Small intestine (tissue), 7 donors: Measurements from ENCODE around the gene PREPL. TPM values are rescaled to one million over a fixed set of nuclear protein-coding genes. Genes with fewer than 3 reads are reported as not detected.
A peak's percentile ranks its signal among the peaks of the same experiment; 100 is the strongest.

ENCODE experiments used
- DNase-seq, 2 donors: peaks; one replicate each; pipeline versions ENCODE4 v3.0.0 to v3.0.0-alpha.2; 2013
- FAIRE-seq: peaks from 2 replicates; lab custom pipeline; 2012; peaks lifted over from hg19 to GRCh38; lab: Jason Lieb, UNC
- H3K27ac ChIP-seq, 3 donors: one replicate each; pipeline ENCODE4 v1.5.1; 2013; ENCODE audit warnings: low read length in 2 of 3, mild to moderate bottlenecking in 2 of 3, control low read depth in 1 of 3, inconsistent platforms in 1 of 3, low read depth in 1 of 3, moderate library complexity in 1 of 3
- H3K27me3 ChIP-seq, 3 donors: one replicate each; pipeline ENCODE4 v1.6.1; 2013; ENCODE audit warnings: low read length in 3 of 3, inconsistent platforms in 1 of 3; ENCODE audit not compliant: control insufficient read depth in 3 of 3, insufficient read depth in 3 of 3
- H3K36me3 ChIP-seq, 3 donors: one replicate each; pipeline ENCODE4 v1.6.1; 2013; ENCODE audit warnings: low read length in 3 of 3, inconsistent platforms in 1 of 3, low read depth in 1 of 3, mild to moderate bottlenecking in 1 of 3, moderate library complexity in 1 of 3; ENCODE audit not compliant: control insufficient read depth in 3 of 3, insufficient read depth in 2 of 3
- H3K4me1 ChIP-seq, 3 donors: one replicate each; pipeline ENCODE4 v1.6.1; 2013; ENCODE audit warnings: low read length in 2 of 3, inconsistent platforms in 1 of 3, low read depth in 1 of 3, mild to moderate bottlenecking in 1 of 3, moderate library complexity in 1 of 3; ENCODE audit not compliant: control insufficient read depth in 3 of 3, insufficient read depth in 2 of 3
- H3K4me3 ChIP-seq, 3 donors: one replicate each; pipeline ENCODE4 v1.5.1; 2013; ENCODE audit warnings: low read length in 3 of 3, control low read depth in 1 of 3, inconsistent platforms in 1 of 3, low read depth in 1 of 3, mild to moderate bottlenecking in 1 of 3, moderate library complexity in 1 of 3
- H3K9me3 ChIP-seq, 2 donors: one replicate each; pipeline ENCODE4 v1.6.1; 2013; ENCODE audit warnings: low read depth in 1 of 2, low read length in 1 of 2; ENCODE audit not compliant: control insufficient read depth in 2 of 2, insufficient read depth in 1 of 2
- WGBS, 3 donors: extraction: QIAGEN DNeasy Blood & Tissue Kit; methylation state at CpG; one replicate each; pipeline ENCODE4 v1.1.7; 2013; 5-methylcytosine and 5-hydroxymethylcytosine counted together
- polyA plus RNA-seq, 4 donors: library from polyadenylated mRNA; stranded (reverse) in 3 of 4; unstranded in 1 of 4; fragments of 200-250 nt in 3 of 4; fragments of 120-200 nt in 1 of 4; gene quantifications; one replicate each; pipeline versions ENCODE4 v1.2.1 to v1.2.3, GENCODE V29; 2013
- donor health status: healthy with polysubstance abuse.
- donor health status: control.
- donor health status: control.
- donor health status: Bipolar disorder and iron deficiency.
- donor health status: healthy.

The PREPL gene
- polyA plus RNA-seq, 4 donors, result 4.3 to 46.9 (median 11.3) TPM

- DNase-seq (peak in 1 of 2 donors; percentile 36), FAIRE-seq (no peak)
- Histone ChIP-seq H3K27me3 (no peaks in the 10 kb centered on the region), H3K36me3 (peaks cover 2 to 49% (median 12%) of the 10 kb centered on the region in 3 donors), H3K4me1 (peaks cover 0 to 24% (median 2%) of the 10 kb centered on the region in 3 donors), H3K27ac (no peak overlapping the region), H3K4me3 (no peak overlapping the region), H3K9me3 (no peaks in the 10 kb centered on the region)
- WGBS, 3 donors, result 65 to 71% (median 65%) methylated on average over 6 of the region's 6 CpGs
Observed at GRCh38 chr2:44286884-44287638, 74.2 kb downstream of the PREPL start.

GRCh38 chr2:44286119-44286883 is 75.0 kb downstream of the PREPL start:
- 95 to 96% (median 95%) methylated on average over 22 to 26 of the region's 26 CpGs for WGBS, 3 donors
- no peak for FAIRE-seq

DNA sequence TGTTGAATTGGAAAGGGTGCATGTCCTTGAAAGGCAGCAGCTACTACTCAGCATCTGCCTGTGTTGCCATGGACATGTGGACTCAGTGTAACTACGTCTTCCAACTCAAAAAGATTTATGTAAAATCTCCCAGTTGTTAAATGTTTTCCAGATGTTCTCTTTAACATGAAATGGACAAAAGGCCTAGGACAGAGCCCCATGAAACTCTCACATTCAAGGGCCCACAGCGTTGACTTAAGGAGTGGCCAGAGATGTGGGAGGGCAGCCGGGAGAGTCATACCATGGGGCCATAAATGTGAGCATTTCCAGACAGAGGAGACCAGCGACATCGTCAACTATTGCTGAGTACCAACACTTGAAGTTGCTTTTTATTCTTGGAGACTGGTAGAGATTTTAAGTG is 76.1 kb downstream of the PREPL start:
- Histone ChIP-seq H3K27me3 (no peaks in the 10 kb centered on the region), H3K9me3 (no peaks in the 10 kb centered on the region), H3K4me3 (no peak overlapping the region), H3K4me1 (peaks cover 0 to 8% (median 0%) of the 10 kb centered on the region in 3 donors), H3K36me3 (peaks cover 2 to 49% (median 14%) of the 10 kb centered on the region in 3 donors), H3K27ac (peak overlapping the region in 1 of 3 donors; percentile 31)
- DNase-seq (peak; percentile 13 to 29), FAIRE-seq (no peak)
- 67 to 73% (median 71%) methylated on average over 5 of the region's 5 CpGs for WGBS, 3 donors

More at GRCh38 chr2:44286119-44286883, 75.0 kb downstream of the PREPL start:
- no peaks in the 10 kb centered on the region for H3K27me3 ChIP-seq
- H3K9me3 ChIP-seq, result no peaks in the 10 kb centered on the region
- H3K27ac ChIP-seq, result no peak overlapping the region
- H3K4me1 ChIP-seq, result peaks cover 0 to 18% (median 0%) of the 10 kb centered on the region in 3 donors
- H3K36me3 ChIP-seq, result peaks cover 2 to 48% (median 14%) of the 10 kb centered on the region in 3 donors
- no peak for DNase-seq
- no peak overlapping the region for H3K4me3 ChIP-seq

DNA sequence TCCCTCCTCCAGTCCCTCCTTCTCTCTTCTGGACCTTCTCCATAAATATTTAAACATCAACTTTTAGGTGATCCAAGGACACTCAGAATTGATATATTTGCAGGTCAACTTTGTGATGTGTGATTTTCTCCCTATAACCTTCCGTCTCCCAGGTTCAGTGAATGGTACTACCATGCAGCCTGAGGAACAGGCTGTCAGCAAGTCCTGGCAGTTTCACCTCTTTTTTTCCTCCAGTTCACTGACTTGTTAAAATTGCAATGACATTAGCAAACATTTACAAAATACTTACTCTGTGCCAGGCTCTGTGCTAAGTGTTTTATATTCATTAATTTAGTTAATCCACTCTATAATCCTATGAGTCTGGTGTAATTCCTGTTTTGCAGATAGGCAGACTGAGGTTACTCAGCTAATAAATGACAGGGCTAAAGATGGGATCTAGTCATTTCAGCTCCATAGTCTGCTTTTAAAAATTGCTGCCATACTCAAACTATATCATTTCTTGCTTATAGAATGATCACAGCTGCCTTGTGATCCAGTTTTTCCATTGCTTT is 78.1 kb downstream of the PREPL start:
- H3K4me3 ChIP-seq, result no peak overlapping the region
- H3K36me3 ChIP-seq, result peaks cover 2 to 48% (median 16%) of the 10 kb centered on the region in 3 donors
- no peaks in the 10 kb centered on the region for H3K9me3 ChIP-seq
- H3K4me1 ChIP-seq, result peaks cover 0 to 8% (median 0%) of the 10 kb centered on the region in 3 donors
- DNase-seq (no peak), FAIRE-seq (no peak)
- WGBS, 3 donors, result 80 to 93% (median 92%) methylated on average over 1 of the region's 1 CpG
- H3K27me3 ChIP-seq, result no peaks in the 10 kb centered on the region
- H3K27ac ChIP-seq, result no peak overlapping the region

DNA sequence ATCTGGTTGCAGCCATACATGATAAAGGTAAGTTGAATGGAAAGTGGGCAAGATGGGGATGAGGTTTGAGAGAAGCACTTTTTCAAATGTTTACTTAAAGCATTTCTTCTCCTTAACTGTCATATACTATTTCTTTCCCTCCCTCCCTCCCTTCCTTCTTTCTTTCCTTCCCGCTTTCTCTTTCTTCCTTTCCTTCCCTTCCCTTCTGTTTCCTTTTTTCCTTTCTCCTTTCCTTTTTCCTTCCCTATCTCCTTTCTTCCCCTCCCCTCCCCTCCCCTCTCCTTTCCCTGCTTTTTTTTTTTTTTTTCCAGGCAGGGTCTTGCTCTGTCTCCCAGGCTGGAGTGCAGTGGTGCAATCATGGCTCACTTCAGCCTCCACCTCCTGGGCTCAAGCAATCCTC is 80.4 kb downstream of the PREPL start:
- H3K9me3 ChIP-seq, result no peaks in the 10 kb centered on the region
- no peak for DNase-seq
- peaks cover 2 to 34% (median 9%) of the 10 kb centered on the region in 3 donors for H3K36me3 ChIP-seq
- H3K27me3 ChIP-seq, result no peaks in the 10 kb centered on the region
- H3K4me3 ChIP-seq, result no peak overlapping the region
- no peak overlapping the region for H3K27ac ChIP-seq
- H3K4me1 ChIP-seq, result peaks cover 0 to 12% (median 0%) of the 10 kb centered on the region in 3 donors
- FAIRE-seq, result no peak
- 89 to 100% (median 92%) methylated on average over 1 of the region's 1 CpG for WGBS, 3 donors

- FAIRE-seq, result no peak
- 20 to 43% (median 33%) methylated on average over 1 of the region's 1 CpG for WGBS, 3 donors
- Histone ChIP-seq H3K36me3 (peaks cover 0 to 18% (median 5%) of the 10 kb centered on the region in 3 donors), H3K27ac (peak overlapping the region in 2 of 3 donors; percentile 38 to 93), H3K4me1 (peaks cover 0 to 11% (median 0%) of the 10 kb centered on the region in 3 donors), H3K27me3 (no peaks in the 10 kb centered on the region), H3K4me3 (peak overlapping the region in 2 of 3 donors; percentile 51 to 70), H3K9me3 (no peaks in the 10 kb centered on the region)
- peak; percentile 46 to 59 for DNase-seq
Observed at GRCh38 chr2:44277541-44277940, 83.8 kb downstream of the PREPL start.

DNA sequence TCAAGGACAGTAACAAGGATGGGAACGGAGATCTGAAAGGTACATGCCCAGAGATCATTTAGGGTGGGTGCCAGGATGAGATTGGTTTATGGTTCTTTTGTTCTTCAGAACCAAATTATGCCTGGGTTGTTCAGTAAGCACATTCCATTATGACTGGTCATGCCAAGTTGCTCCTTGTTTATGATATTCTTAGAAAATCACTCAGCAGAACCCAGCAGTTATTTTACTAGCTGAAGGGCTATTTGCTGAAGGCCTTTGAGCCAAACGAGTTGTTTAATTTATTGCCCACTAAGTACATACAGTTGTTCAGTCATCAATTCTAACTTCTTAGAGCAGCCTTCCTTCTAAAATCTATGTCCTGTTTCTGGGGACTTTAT is 85.4 kb downstream of the PREPL start:
- WGBS, 3 donors, result 4 to 40% (median 33%) methylated on average over 2 of the region's 2 CpGs
- FAIRE-seq, result no peak
- Histone ChIP-seq H3K4me1 (peaks cover 0 to 11% (median 0%) of the 10 kb centered on the region in 3 donors), H3K4me3 (peak overlapping the region in 2 of 3 donors; percentile 51 to 70), H3K9me3 (peaks cover 0 to 14% of the 10 kb centered on the region in 2 donors), H3K27me3 (no peaks in the 10 kb centered on the region), H3K27ac (peak overlapping the region; percentile 58 to 93 (median 66)), H3K36me3 (peaks cover 0 to 11% (median 2%) of the 10 kb centered on the region in 3 donors)
- DNase-seq, result peak; percentile 71 to 80

DNA sequence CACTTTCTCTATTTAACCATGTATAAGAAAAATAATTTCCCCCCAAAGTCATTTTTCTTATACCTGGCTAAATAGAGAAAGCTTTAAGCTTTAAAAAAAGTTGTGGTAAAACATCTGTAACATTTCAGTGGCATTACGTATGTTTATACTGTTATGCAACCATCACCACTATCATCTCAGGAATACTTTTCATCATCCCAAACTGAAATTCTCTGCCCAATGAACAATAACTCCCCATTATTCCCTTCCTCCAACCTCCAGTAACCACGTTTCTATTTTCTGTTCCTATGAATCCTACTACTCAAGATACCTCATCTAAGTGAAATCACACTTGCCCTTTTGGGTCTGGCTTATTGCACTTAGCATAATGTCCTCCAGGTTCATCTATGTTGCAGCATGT is 87.7 kb downstream of the PREPL start:
- H3K4me3 ChIP-seq, result no peak overlapping the region
- no peaks in the 10 kb centered on the region for H3K27me3 ChIP-seq
- H3K36me3 ChIP-seq, result no peaks in the 10 kb centered on the region
- H3K27ac ChIP-seq, result no peak overlapping the region
- H3K4me1 ChIP-seq, result peaks cover 0 to 9% (median 3%) of the 10 kb centered on the region in 3 donors
- DNase-seq (no peak), FAIRE-seq (no peak)
- H3K9me3 ChIP-seq, result peaks cover 0 to 14% of the 10 kb centered on the region in 2 donors
- WGBS, 3 donors, result 64 to 87% (median 72%) methylated on average over 2 of the region's 2 CpGs
